C1 segment of cervical spinal cord (tissue), 14 donors: ENCODE results near the gene IVNS1ABP.

Experiments used
- DNase-seq, 14 donors: peaks; one replicate each; lab custom pipeline; 2025; lab: John Stamatoyannopoulos, UW

The IVNS1ABP gene

GRCh38 chr1:185293967-185294542 lies 23.0 kb downstream of the IVNS1ABP start:
- DNase-seq, result no peak

GRCh38 chr1:185292237-185292636 lies 24.8 kb downstream of the IVNS1ABP start:
- no peak for DNase-seq

GRCh38 chr1:185291652-185292051 lies 25.4 kb downstream of the IVNS1ABP start:
- DNase-seq, result no peak

GRCh38 chr1:185291159-185291558 lies 25.9 kb downstream of the IVNS1ABP start:
- DNase-seq, result no peak

GRCh38 chr1:185289880-185290279 lies 27.2 kb downstream of the IVNS1ABP start:
- DNase-seq, result no peak

- DNase-seq, result no peak
These were observed 28.6 kb downstream of the IVNS1ABP start for GRCh38 chr1:185288435-185288834.

- no peak for DNase-seq
These were observed 29.6 kb downstream of the IVNS1ABP start for GRCh38 chr1:185287451-185287850.

GRCh38 chr1:185284533-185285276 lies 32.3 kb downstream of the IVNS1ABP start:
- no peak for DNase-seq

GRCh38 chr1:185284116-185284515 lies 32.9 kb downstream of the IVNS1ABP start:
- DNase-seq, result no peak

GRCh38 chr1:185281245-185281644 lies 35.8 kb downstream of the IVNS1ABP start:
- DNase-seq, result no peak

- DNase-seq, result no peak
These were observed 36.5 kb downstream of the IVNS1ABP start for GRCh38 chr1:185280589-185280988.

GRCh38 chr1:185279571-185279970 lies 37.5 kb downstream of the IVNS1ABP start:
- no peak for DNase-seq

- DNase-seq, result no peak
These were observed 45.1 kb downstream of the IVNS1ABP start for GRCh38 chr1:185271921-185272320.

GRCh38 chr1:185268352-185268751 lies 48.7 kb downstream of the IVNS1ABP start:
- DNase-seq, result no peak

GRCh38 chr1:185267701-185268100 lies 49.3 kb downstream of the IVNS1ABP start:
- DNase-seq, result no peak

- no peak for DNase-seq
These were observed 49.7 kb downstream of the IVNS1ABP start for GRCh38 chr1:185267301-185267700.

- no peak for DNase-seq
These were observed 51.7 kb downstream of the IVNS1ABP start for GRCh38 chr1:185265314-185265713.

GRCh38 chr1:185263780-185264179 lies 53.3 kb downstream of the IVNS1ABP start:
- no peak for DNase-seq

GRCh38 chr1:185263292-185263691 lies 53.8 kb downstream of the IVNS1ABP start:
- DNase-seq, result no peak

GRCh38 chr1:185262151-185262550 lies 54.9 kb downstream of the IVNS1ABP start:
- no peak for DNase-seq

GRCh38 chr1:185260611-185261010 lies 56.4 kb downstream of the IVNS1ABP start:
- no peak for DNase-seq

- DNase-seq, result no peak
These were observed 58.4 kb downstream of the IVNS1ABP start for GRCh38 chr1:185258676-185259075.

GRCh38 chr1:185257950-185258208 lies 59.2 kb downstream of the IVNS1ABP start:
- DNase-seq, result no peak
